Endothelial cell of umbilical vein (primary cell): Measurements from ENCODE around the gene C3orf62. TPM values are rescaled to one million over a fixed set of nuclear protein-coding genes. Genes with fewer than 3 reads are reported as not detected.

ENCODE experiments used
- BruUV-seq: library from RNA; stranded (reverse); fragments of 400-500 nt; replicated peaks from 2 replicates; lab custom pipeline; 2021; lab: Mats Ljungman, UMichigan
- CTCF ChIA-PET: fragments of 300-600, 350-600 bp; sonication (Branson Sonifier 250); formaldehyde crosslinking; loops from one replicate; lab custom pipeline; 2021; ENCODE audit warnings: antibody characterized with exemption, inconsistent platforms; lab: Charles Lee
- POLR2A ChIA-PET: fragments of 300-600, 350-600 bp; sonication (Branson Sonifier 250); formaldehyde crosslinking; loops from one replicate; lab custom pipeline; 2021; ENCODE audit warnings: antibody characterized with exemption, inconsistent platforms; lab: Charles Lee
- DNase-seq: peaks from one replicate; pipeline ENCODE4 v3.0.0-alpha.2; 2011; ENCODE audit warnings: low read depth, low spot score
- FAIRE-seq: peaks from 2 replicates; lab custom pipeline; 2011; peaks lifted over from hg19 to GRCh38; lab: Jason Lieb, UNC
- H2AFZ ChIP-seq: 2 replicates; pipeline ENCODE4 v1.6.0; 2012; ENCODE audit warnings: low read depth, low read length, control low read depth, inconsistent platforms
- H3K27ac ChIP-seq: 2 replicates; pipeline ENCODE4 v1.5.1; 2011; ENCODE audit warnings: low read depth, mild to moderate bottlenecking, control low read depth, low read length, moderate library complexity; ENCODE audit not compliant: insufficient read depth
- H3K27me3 ChIP-seq, 2 experiments: 2 replicates each; pipeline versions ENCODE4 v1.6.0 to v1.6.1; 2011; ENCODE audit warnings: low read length in 2 of 2, mixed read lengths in 1 of 2; ENCODE audit not compliant: control insufficient read depth in 2 of 2, insufficient read depth in 2 of 2
- H3K36me3 ChIP-seq, 2 experiments: 2 replicates in 1 of 2; 3 replicates in 1 of 2; pipeline ENCODE4 v1.5.1; 2011; ENCODE audit warnings: low read length in 2 of 2, mild to moderate bottlenecking in 1 of 2, moderate library complexity in 1 of 2; ENCODE audit not compliant: control insufficient read depth in 2 of 2, insufficient read depth in 2 of 2; ENCODE audit errors: extremely low read depth in 1 of 2
- H3K4me1 ChIP-seq: 3 replicates; pipeline ENCODE4 v1.5.1; 2011; ENCODE audit warnings: mild to moderate bottlenecking, low read length; ENCODE audit not compliant: control insufficient read depth, insufficient read depth; ENCODE audit errors: extremely low read depth
- H3K4me2 ChIP-seq: 2 replicates; pipeline ENCODE4 v1.6.1; 2011; ENCODE audit warnings: low read length, control low read depth, mixed read lengths; ENCODE audit not compliant: insufficient read depth
- H3K4me3 ChIP-seq, 3 experiments: fragments of 200-600 bp in 1 of 3; sonication (generic), shearing (Covaris generic) in 1 of 3; replicated peaks in 1 of 3; 2 replicates each; pipeline ENCODE4 v1.5.1; 2011 to 2016; ENCODE audit warnings: control low read depth in 3 of 3, low read length in 3 of 3, mild to moderate bottlenecking in 2 of 3, inconsistent platforms in 1 of 3, low read depth in 1 of 3, moderate library complexity in 1 of 3; ENCODE audit not compliant: insufficient read depth in 1 of 3
- H3K79me2 ChIP-seq: 2 replicates; pipeline ENCODE4 v1.6.0; 2012; ENCODE audit warnings: low read length, inconsistent platforms; ENCODE audit not compliant: control insufficient read depth, insufficient read depth
- H3K9ac ChIP-seq: replicated peaks from 2 replicates; pipeline ENCODE3; 2011; ENCODE audit warnings: low read length, control low read depth; ENCODE audit not compliant: insufficient read depth; ENCODE audit errors: extremely low read depth
- H3K9me1 ChIP-seq: replicated peaks from 3 replicates; pipeline ENCODE4 v1.6.0; 2011; ENCODE audit warnings: mild to moderate bottlenecking, low read length; ENCODE audit not compliant: control insufficient read depth, insufficient read depth; ENCODE audit errors: extremely low read depth
- H3K9me3 ChIP-seq: replicated peaks from 2 replicates; pipeline ENCODE4 v1.5.1; 2012; ENCODE audit warnings: low read length, inconsistent platforms; ENCODE audit not compliant: control insufficient read depth, insufficient read depth
- H4K20me1 ChIP-seq: replicated peaks from 2 replicates; pipeline ENCODE3; 2011; ENCODE audit warnings: mild to moderate bottlenecking, low read length; ENCODE audit not compliant: control insufficient read depth, insufficient read depth; ENCODE audit errors: extremely low read depth
- CTCF ChIP-seq, 2 donors: IDR thresholded peaks; 1 replicate in 1 of 2; 2 replicates in 1 of 2; pipeline ENCODE4 v1.5.1; 2011; ENCODE audit warnings: low read length in 2 of 2, mild to moderate bottlenecking in 2 of 2, moderate library complexity in 2 of 2, control low read depth in 1 of 2, inconsistent platforms in 1 of 2, low read depth in 1 of 2; ENCODE audit not compliant: insufficient read depth in 1 of 2; ENCODE audit errors: extremely low read depth in 1 of 2
- EZH2 ChIP-seq: IDR thresholded peaks from 2 replicates; pipeline ENCODE4 v1.6.1; 2012; ENCODE audit warnings: borderline replicate concordance, low read depth, mild to moderate bottlenecking, moderate library complexity, low read length, inconsistent platforms; ENCODE audit not compliant: severe bottlenecking
- FOS ChIP-seq: IDR thresholded peaks from 2 replicates; pipeline ENCODE4 v1.6.1; 2011; ENCODE audit warnings: mild to moderate bottlenecking, low read length, moderate library complexity, borderline replicate concordance; ENCODE audit not compliant: insufficient read depth
- JUN ChIP-seq: IDR thresholded peaks from 2 replicates; pipeline ENCODE4 v1.6.1; 2011; ENCODE audit warnings: borderline replicate concordance, low read depth; ENCODE audit not compliant: insufficient read length, insufficient read depth
- dilution Hi-C: fragments of 300-500 bp; cut with MboI; formaldehyde crosslinking; loops from one replicate; pipeline ENCODE4 v1.15.0; 2019; ENCODE audit warnings: low sequenced_read_pairs; ENCODE audit not compliant: extremely low pct_ligation_motif_present
- intact Hi-C: fragments of 100-400 bp; cut with micrococcal nuclease; formaldehyde crosslinking; loops from one replicate; pipeline ENCODE4 v1.10.0; 2022
- polyA plus RNA-seq, 4 experiments: library from polyadenylated mRNA; depleted of rRNA in 3 of 4; stranded (reverse) in 3 of 4; unstranded in 1 of 4; fragments of >200 nt; gene quantifications; 2 replicates each; pipeline versions ENCODE4 v1.2.1 to v1.2.3, GENCODE V29; 2011 to 2012; ENCODE audit warnings: missing spikeins in 1 of 4
- total RNA-seq: library from RNA; stranded (reverse); gene quantifications from 2 replicates; pipeline ENCODE4 v1.2.3, GENCODE V29; 2021

C3orf62 gene
- total and polyA plus RNA-seq, 2 donors (not counting 3 experiments of a cell fraction or from before 2014, with no cell fraction given) = 2.8 to 5.6 TPM

GRCh38 chr3:49300595-49300994, 23.6 kb upstream of the C3orf62 start:
- peaks cover 25 to 42% of the 10 kb centered on the region in 2 experiments for H3K36me3 ChIP-seq

More at GRCh38 chr3:49300595-49300994, 23.6 kb upstream of the C3orf62 start:
- DNase-seq (no peak), FAIRE-seq (no peak)
- no peak overlapping the region for H2AFZ ChIP-seq
- H3K27ac ChIP-seq = no peak overlapping the region
- ChIA-PET CTCF (interaction anchor here (2.2 to 4.1 kb wide), 2 partner anchors 129 to 149 kb away, joined by 11 to 19 read pairs; partner anchors contain the start of gene KLHDC8B), POLR2A (no interaction called here)
- no peak overlapping the region for H3K4me3 ChIP-seq
- H3K4me1 ChIP-seq = no peaks in the 10 kb centered on the region
- no peaks in the 10 kb centered on the region for H4K20me1 ChIP-seq
- TF ChIP-seq CTCF (IDR thresholded peaks at IDR 0.05; ENCODE audit: extremely low read depth in 1 of 2, insufficient read depth in 1 of 2, low read depth in 1 of 2, low read length in 2 of 2) (no peak), JUN (no peak), EZH2 (no peak), FOS (no peak)
- no peaks in the 10 kb centered on the region for H3K27me3 ChIP-seq
- no peak overlapping the region for H3K4me2 ChIP-seq
- no peaks in the 10 kb centered on the region for H3K9me1 ChIP-seq
- intact Hi-C loops = no loop called here
- dilution Hi-C loops = no loop called here
- H3K9me3 ChIP-seq = no peaks in the 10 kb centered on the region
- no TSS peak for BruUV-seq
- H3K79me2 ChIP-seq = no peaks in the 10 kb centered on the region
- H3K9ac ChIP-seq = no peak overlapping the region
